ENCODE results near the gene ANTXR1.

- TF ChIP-seq, protein P1, sequence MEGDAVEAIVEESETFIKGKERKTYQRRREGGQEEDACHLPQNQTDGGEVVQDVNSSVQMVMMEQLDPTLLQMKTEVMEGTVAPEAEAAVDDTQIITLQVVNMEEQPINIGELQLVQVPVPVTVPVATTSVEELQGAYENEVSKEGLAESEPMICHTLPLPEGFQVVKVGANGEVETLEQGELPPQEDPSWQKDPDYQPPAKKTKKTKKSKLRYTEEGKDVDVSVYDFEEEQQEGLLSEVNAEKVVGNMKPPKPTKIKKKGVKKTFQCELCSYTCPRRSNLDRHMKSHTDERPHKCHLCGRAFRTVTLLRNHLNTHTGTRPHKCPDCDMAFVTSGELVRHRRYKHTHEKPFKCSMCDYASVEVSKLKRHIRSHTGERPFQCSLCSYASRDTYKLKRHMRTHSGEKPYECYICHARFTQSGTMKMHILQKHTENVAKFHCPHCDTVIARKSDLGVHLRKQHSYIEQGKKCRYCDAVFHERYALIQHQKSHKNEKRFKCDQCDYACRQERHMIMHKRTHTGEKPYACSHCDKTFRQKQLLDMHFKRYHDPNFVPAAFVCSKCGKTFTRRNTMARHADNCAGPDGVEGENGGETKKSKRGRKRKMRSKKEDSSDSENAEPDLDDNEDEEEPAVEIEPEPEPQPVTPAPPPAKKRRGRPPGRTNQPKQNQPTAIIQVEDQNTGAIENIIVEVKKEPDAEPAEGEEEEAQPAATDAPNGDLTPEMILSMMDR (conservative IDR thresholded peaks at IDR 0.05): no peak
- TF ChIP-seq ZFX (IDR thresholded peaks at IDR 0.05): no peak
These were observed 42.9 kb downstream of the ANTXR1 start for GRCh38 chr2:69055688-69056470.

Data from C4-2B (cell line).